Adrenal gland (tissue), 5 donors: Measurements from ENCODE around the gene CEP152.

ENCODE experiments used
- CTCF ChIP-seq, 6 experiments: fragments of 450-650 bp in 4 of 6; fragments of 200-600 bp in 2 of 6; sonication (generic) in 1 of 6; IDR thresholded peaks; 1 replicate in 5 of 6; 2 replicates in 1 of 6; pipeline versions ENCODE4 v1.5.1 to v1.8.0; 2016 to 2021; ENCODE audit warnings: antibody characterized with exemption in 6 of 6, mild to moderate bottlenecking in 2 of 6, moderate library complexity in 1 of 6
- POLR2A ChIP-seq, 2 donors: fragments of 450-650 bp; IDR thresholded peaks; one replicate each; pipeline ENCODE4 v1.6.1; 2017; ENCODE audit warnings: antibody characterized with exemption in 2 of 2, mild to moderate bottlenecking in 2 of 2, moderate library complexity in 1 of 2
- donor health status: DM: no; HTN: no; CAD: no.

GRCh38 chr15:48851956-48852355, 41.1 kb upstream of the CEP152 start:
- TF ChIP-seq CTCF (IDR thresholded peaks at IDR 0.05) = no peak
- TF ChIP-seq POLR2A (IDR thresholded peaks at IDR 0.05) = no peak
